Vagina (tissue), 2 donors: ENCODE measurements around the gene CLIP3. TPM values are rescaled to one million over a fixed set of nuclear protein-coding genes. Genes with fewer than 3 reads are reported as not detected.

Experiments used
- DNase-seq, 2 donors: peaks; one replicate each; pipeline ENCODE4 v3.0.0-alpha.2; 2017; ENCODE audit errors: extremely low spot score in 2 of 2
- H3K27ac ChIP-seq: fragments of 200-600 bp; sonication (generic); one replicate; pipeline ENCODE4 v1.5.1; 2019
- H3K27me3 ChIP-seq: fragments of 200-600 bp; sonication (generic); one replicate; pipeline ENCODE4 v1.5.1; 2019
- H3K36me3 ChIP-seq, 2 donors: fragments of 200-600 bp; sonication (generic); one replicate each; pipeline ENCODE4 v1.5.1; 2017 to 2019
- H3K4me1 ChIP-seq: fragments of 200-600 bp; sonication (generic); one replicate; pipeline ENCODE4 v1.5.1; 2019
- H3K4me3 ChIP-seq, 2 donors: fragments of 200-600 bp; sonication (generic); 1 replicate in 1 of 2; 2 replicates in 1 of 2; pipeline ENCODE4 v1.5.1; 2016 to 2019
- H3K9me3 ChIP-seq: fragments of 200-600 bp; sonication (generic); one replicate; pipeline ENCODE4 v1.5.1; 2019
- POLR2A ChIP-seq, 2 donors: fragments of 450-650 bp; IDR thresholded peaks; one replicate each; pipeline ENCODE4 v1.6.1; 2017; ENCODE audit warnings: antibody characterized with exemption in 2 of 2, mild to moderate bottlenecking in 2 of 2, moderate library complexity in 2 of 2
- POLR2AphosphoS5 ChIP-seq, 2 donors: sonication (generic); formaldehyde crosslinking; IDR thresholded peaks; one replicate each; pipeline ENCODE4 v1.9.0; 2017; ENCODE audit warnings: antibody characterized with exemption in 2 of 2, mild to moderate bottlenecking in 2 of 2, low read depth in 1 of 2; ENCODE audit not compliant: insufficient read depth in 1 of 2
- intact Hi-C: fragments of 100-400 bp; cut with DNase I; formaldehyde crosslinking; loops from one replicate; pipeline ENCODE4 v1.15.1; 2023
- total RNA-seq: library from RNA; depleted of rRNA; stranded (reverse); fragments of >200 nt; gene quantifications from one replicate; pipeline ENCODE4 v1.2.3, GENCODE V29; 2016
- TF ChIP-seq, protein P1 (sequence below), 3 experiments: fragments of 450-650 bp in 2 of 3; fragments of 200-600 bp in 1 of 3; sonication (generic) in 1 of 3; IDR thresholded peaks; one replicate each; pipeline ENCODE4 v1.5.1; 2017 to 2019; ENCODE audit warnings: antibody characterized with exemption in 3 of 3, mild to moderate bottlenecking in 2 of 3, moderate library complexity in 2 of 3

The CLIP3 gene
- total RNA-seq, 1 donor from 2014 or later, result 31.9 TPM

- TF ChIP-seq, protein P1, sequence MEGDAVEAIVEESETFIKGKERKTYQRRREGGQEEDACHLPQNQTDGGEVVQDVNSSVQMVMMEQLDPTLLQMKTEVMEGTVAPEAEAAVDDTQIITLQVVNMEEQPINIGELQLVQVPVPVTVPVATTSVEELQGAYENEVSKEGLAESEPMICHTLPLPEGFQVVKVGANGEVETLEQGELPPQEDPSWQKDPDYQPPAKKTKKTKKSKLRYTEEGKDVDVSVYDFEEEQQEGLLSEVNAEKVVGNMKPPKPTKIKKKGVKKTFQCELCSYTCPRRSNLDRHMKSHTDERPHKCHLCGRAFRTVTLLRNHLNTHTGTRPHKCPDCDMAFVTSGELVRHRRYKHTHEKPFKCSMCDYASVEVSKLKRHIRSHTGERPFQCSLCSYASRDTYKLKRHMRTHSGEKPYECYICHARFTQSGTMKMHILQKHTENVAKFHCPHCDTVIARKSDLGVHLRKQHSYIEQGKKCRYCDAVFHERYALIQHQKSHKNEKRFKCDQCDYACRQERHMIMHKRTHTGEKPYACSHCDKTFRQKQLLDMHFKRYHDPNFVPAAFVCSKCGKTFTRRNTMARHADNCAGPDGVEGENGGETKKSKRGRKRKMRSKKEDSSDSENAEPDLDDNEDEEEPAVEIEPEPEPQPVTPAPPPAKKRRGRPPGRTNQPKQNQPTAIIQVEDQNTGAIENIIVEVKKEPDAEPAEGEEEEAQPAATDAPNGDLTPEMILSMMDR (IDR thresholded peaks at IDR 0.05), result no peak
- TF ChIP-seq POLR2A (IDR thresholded peaks at IDR 0.05) (no peak), POLR2AphosphoS5 (IDR thresholded peaks at IDR 0.05; ENCODE audit: insufficient read depth in 1 of 2, low read depth in 1 of 2) (peak; percentile 82 to 94)
- no peaks in the 10 kb centered on the region for H3K27me3 ChIP-seq
- peak in 1 of 2 donors; percentile 99 for DNase-seq
- intact Hi-C loops, result no loop called here
- H3K4me1 ChIP-seq, result peaks cover 25% of the 10 kb centered on the region
- H3K36me3 ChIP-seq, result peaks cover 0 to 23% of the 10 kb centered on the region in 2 donors
- no peaks in the 10 kb centered on the region for H3K9me3 ChIP-seq
- peak within 1 kb of the TSS; percentile 68 for H3K27ac ChIP-seq
- peak within 1 kb of the TSS; percentile 74 to 76 for H3K4me3 ChIP-seq
Observed at GRCh38 chr19:36014012-36014924, 18.4 kb downstream of the CLIP3 start, which contains the start of gene ALKBH6. Gene ALKBH6 (minus strand): TSS chr19:36014213. CDS start chr19:36013397, 816 bp downstream.

- Histone ChIP-seq H3K27me3 (no peaks in the 10 kb centered on the region), H3K36me3 (peaks cover 0 to 16% of the 10 kb centered on the region in 2 donors), H3K27ac (peak overlapping the region; percentile 68), H3K9me3 (no peaks in the 10 kb centered on the region), H3K4me3 (peak overlapping the region; percentile 74 to 76), H3K4me1 (peaks cover 31% of the 10 kb centered on the region)
- no peak for DNase-seq
- TF ChIP-seq POLR2A (IDR thresholded peaks at IDR 0.05), result no peak
- TF ChIP-seq POLR2AphosphoS5 (IDR thresholded peaks at IDR 0.05; ENCODE audit: insufficient read depth in 1 of 2, low read depth in 1 of 2), result no peak
- TF ChIP-seq, protein P1 (IDR thresholded peaks at IDR 0.05), result no peak
- intact Hi-C loops, result no loop called here
Observed at GRCh38 chr19:36013280-36014011, 19.2 kb downstream of the CLIP3 start.

- Histone ChIP-seq H3K27me3 (no peaks in the 10 kb centered on the region), H3K4me1 (peaks cover 33% of the 10 kb centered on the region), H3K27ac (no peak overlapping the region), H3K9me3 (no peaks in the 10 kb centered on the region), H3K36me3 (no peaks in the 10 kb centered on the region), H3K4me3 (no peak overlapping the region)
- intact Hi-C loops, result no loop called here
- no peak for TF ChIP-seq POLR2AphosphoS5 (IDR thresholded peaks at IDR 0.05; ENCODE audit: insufficient read depth in 1 of 2, low read depth in 1 of 2)
- TF ChIP-seq, protein P1 (IDR thresholded peaks at IDR 0.05), result no peak
- no peak for DNase-seq
Observed at GRCh38 chr19:36010402-36010801, 22.3 kb downstream of the CLIP3 start.

- no peaks in the 10 kb centered on the region for H3K9me3 ChIP-seq
- peaks cover 30% of the 10 kb centered on the region for H3K4me1 ChIP-seq
- intact Hi-C loops, result no loop called here
- TF ChIP-seq POLR2A (IDR thresholded peaks at IDR 0.05) (no peak), POLR2AphosphoS5 (IDR thresholded peaks at IDR 0.05; ENCODE audit: insufficient read depth in 1 of 2, low read depth in 1 of 2) (peak in 1 of 2 donors; percentile 0)
- TF ChIP-seq, protein P1 (IDR thresholded peaks at IDR 0.05), result no peak
- peak overlapping the region; percentile 43 to 49 for H3K4me3 ChIP-seq
- H3K36me3 ChIP-seq, result no peaks in the 10 kb centered on the region
- no peaks in the 10 kb centered on the region for H3K27me3 ChIP-seq
- DNase-seq, result no peak
- H3K27ac ChIP-seq, result peak overlapping the region; percentile 53
Observed at GRCh38 chr19:36009633-36010379, 22.9 kb downstream of the CLIP3 start.
